ENCODE data around the gene RBM43. TPM values are rescaled to one million over a fixed set of nuclear protein-coding genes. Genes with fewer than 3 reads are reported as not detected.

Gene RBM43
- total RNA-seq, 1 experiment from 2014 or later, result 4.0 TPM

DNA sequence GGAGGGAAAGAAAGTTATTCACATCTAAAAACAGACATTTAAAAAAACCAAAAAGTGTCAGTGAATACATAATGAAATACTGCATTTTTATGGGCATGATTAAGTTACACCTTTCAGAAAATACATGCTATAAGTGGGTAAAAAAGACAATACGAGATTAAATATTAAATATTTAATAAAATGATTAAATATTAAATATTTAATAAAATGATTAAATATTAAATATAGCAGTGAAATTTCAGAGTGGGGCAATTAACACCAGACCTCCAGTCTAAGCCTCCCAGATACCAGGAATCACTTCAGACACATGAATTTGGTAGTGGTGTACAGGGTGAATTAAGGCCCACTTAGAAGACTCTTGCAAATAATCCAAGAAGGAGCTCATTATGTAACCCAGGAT lies 15.5 kb downstream of the RBM43 start:
- Histone ChIP-seq H3K27ac (ENCODE audit: low read depth, low read length, poor library complexity, severe bottlenecking) (no peak overlapping the region), H3K27me3 (replicated peaks; ENCODE audit: insufficient read depth, low read depth, low read length, poor library complexity) (no peaks in the 10 kb centered on the region), H3K4me3 (ENCODE audit: low read depth, low read length, poor library complexity, severe bottlenecking) (no peak overlapping the region), H3K4me1 (ENCODE audit: insufficient read depth, low read length, poor library complexity, severe bottlenecking) (peaks cover 5% of the 10 kb centered on the region), H3K36me3 (ENCODE audit: insufficient read depth, low read length, poor library complexity, severe bottlenecking) (no peaks in the 10 kb centered on the region), H3K9me3 (ENCODE audit: low read depth, low read length, poor library complexity, severe bottlenecking) (peaks cover 20% of the 10 kb centered on the region)
- POLR2A ChIA-PET (ENCODE audit: low non-redundant PET), result no interaction called here
- no peak for DNase-seq (ENCODE audit: low spot score)
- no TSS peak for BruUV-seq (replicated peaks)
- CTCF ChIA-PET, result no interaction called here
- TF ChIP-seq, protein P1, sequence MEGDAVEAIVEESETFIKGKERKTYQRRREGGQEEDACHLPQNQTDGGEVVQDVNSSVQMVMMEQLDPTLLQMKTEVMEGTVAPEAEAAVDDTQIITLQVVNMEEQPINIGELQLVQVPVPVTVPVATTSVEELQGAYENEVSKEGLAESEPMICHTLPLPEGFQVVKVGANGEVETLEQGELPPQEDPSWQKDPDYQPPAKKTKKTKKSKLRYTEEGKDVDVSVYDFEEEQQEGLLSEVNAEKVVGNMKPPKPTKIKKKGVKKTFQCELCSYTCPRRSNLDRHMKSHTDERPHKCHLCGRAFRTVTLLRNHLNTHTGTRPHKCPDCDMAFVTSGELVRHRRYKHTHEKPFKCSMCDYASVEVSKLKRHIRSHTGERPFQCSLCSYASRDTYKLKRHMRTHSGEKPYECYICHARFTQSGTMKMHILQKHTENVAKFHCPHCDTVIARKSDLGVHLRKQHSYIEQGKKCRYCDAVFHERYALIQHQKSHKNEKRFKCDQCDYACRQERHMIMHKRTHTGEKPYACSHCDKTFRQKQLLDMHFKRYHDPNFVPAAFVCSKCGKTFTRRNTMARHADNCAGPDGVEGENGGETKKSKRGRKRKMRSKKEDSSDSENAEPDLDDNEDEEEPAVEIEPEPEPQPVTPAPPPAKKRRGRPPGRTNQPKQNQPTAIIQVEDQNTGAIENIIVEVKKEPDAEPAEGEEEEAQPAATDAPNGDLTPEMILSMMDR (conservative IDR thresholded peaks at IDR 0.05; ENCODE audit: low read depth, low read length), result no peak
- no peak for TF ChIP-seq EZH2 (IDR thresholded peaks at IDR 0.05; ENCODE audit: borderline replicate concordance, low read depth, low read length, poor library complexity, severe bottlenecking)
- intact Hi-C loops (cut with micrococcal nuclease; ENCODE audit: unreplicated experiment), result no loop called here

DNA sequence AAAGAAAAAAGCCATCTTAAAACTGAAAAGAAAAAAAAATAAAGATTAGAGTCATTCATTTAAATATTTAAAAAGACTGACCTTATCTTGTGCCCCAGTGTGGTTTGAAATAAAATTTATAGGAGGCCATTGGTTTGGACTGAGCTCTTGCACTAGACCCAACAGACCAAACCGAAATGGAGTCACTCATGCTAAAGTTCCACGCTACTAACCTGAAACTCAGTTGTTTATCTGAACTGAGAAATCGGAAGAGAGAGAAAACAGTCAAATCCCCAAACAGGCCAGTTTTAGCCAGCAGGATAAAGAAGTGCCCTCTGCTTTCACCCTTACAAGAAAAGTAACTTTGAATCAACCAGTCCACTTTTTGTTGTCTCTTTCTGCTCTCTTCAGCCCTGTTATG lies 18.2 kb downstream of the RBM43 start:
- no peak for DNase-seq (ENCODE audit: low spot score)
- no peak overlapping the region for H3K4me3 ChIP-seq (ENCODE audit: low read depth, low read length, poor library complexity, severe bottlenecking)
- ChIA-PET POLR2A (ENCODE audit: low non-redundant PET) (no interaction called here), CTCF (no interaction called here)
- BruUV-seq (replicated peaks), result no TSS peak
- no peak for TF ChIP-seq EZH2 (IDR thresholded peaks at IDR 0.05; ENCODE audit: borderline replicate concordance, low read depth, low read length, poor library complexity, severe bottlenecking)
- TF ChIP-seq, protein P1 (conservative IDR thresholded peaks at IDR 0.05; ENCODE audit: low read depth, low read length), result no peak
- H3K9me3 ChIP-seq (ENCODE audit: low read depth, low read length, poor library complexity, severe bottlenecking), result peaks cover 14% of the 10 kb centered on the region
- no peaks in the 10 kb centered on the region for H3K27me3 ChIP-seq (replicated peaks; ENCODE audit: insufficient read depth, low read depth, low read length, poor library complexity)
- no peak overlapping the region for H3K27ac ChIP-seq (ENCODE audit: low read depth, low read length, poor library complexity, severe bottlenecking)
- H3K4me1 ChIP-seq (ENCODE audit: insufficient read depth, low read length, poor library complexity, severe bottlenecking), result peaks cover 3% of the 10 kb centered on the region
- H3K36me3 ChIP-seq (ENCODE audit: insufficient read depth, low read length, poor library complexity, severe bottlenecking), result no peaks in the 10 kb centered on the region
- intact Hi-C loops (cut with micrococcal nuclease; ENCODE audit: unreplicated experiment), result no loop called here

DNA sequence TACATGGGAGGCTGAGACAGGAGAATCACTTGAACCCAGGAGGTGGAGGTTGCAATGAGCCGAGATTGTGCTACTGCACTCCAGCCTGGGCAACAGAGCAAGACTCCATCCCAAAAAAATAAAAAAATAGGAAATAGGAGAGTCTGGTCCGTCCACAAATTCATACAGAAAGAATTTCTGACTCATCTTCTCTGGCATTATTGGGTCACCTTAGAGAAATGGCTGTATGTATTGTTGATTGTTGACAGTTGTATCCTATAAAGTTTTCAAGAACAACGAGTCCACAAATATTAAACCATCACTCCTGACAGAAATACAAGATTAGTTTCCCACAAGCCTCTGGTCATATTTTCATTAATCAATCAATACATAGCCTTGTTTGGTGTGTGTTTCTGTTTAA lies 20.4 kb downstream of the RBM43 start:
- H3K4me1 ChIP-seq (ENCODE audit: insufficient read depth, low read length, poor library complexity, severe bottlenecking), result peaks cover 6% of the 10 kb centered on the region
- ChIA-PET CTCF (no interaction called here), POLR2A (ENCODE audit: low non-redundant PET) (no interaction called here)
- intact Hi-C loops (cut with micrococcal nuclease; ENCODE audit: unreplicated experiment), result no loop called here
- no peak for TF ChIP-seq EZH2 (IDR thresholded peaks at IDR 0.05; ENCODE audit: borderline replicate concordance, low read depth, low read length, poor library complexity, severe bottlenecking)
- TF ChIP-seq, protein P1 (conservative IDR thresholded peaks at IDR 0.05; ENCODE audit: low read depth, low read length), result no peak
- no peak overlapping the region for H3K27ac ChIP-seq (ENCODE audit: low read depth, low read length, poor library complexity, severe bottlenecking)
- H3K27me3 ChIP-seq (replicated peaks; ENCODE audit: insufficient read depth, low read depth, low read length, poor library complexity), result no peaks in the 10 kb centered on the region
- no TSS peak for BruUV-seq (replicated peaks)
- no peak overlapping the region for H3K4me3 ChIP-seq (ENCODE audit: low read depth, low read length, poor library complexity, severe bottlenecking)
- H3K9me3 ChIP-seq (ENCODE audit: low read depth, low read length, poor library complexity, severe bottlenecking), result no peaks in the 10 kb centered on the region
- no peak for DNase-seq (ENCODE audit: low spot score)
- no peaks in the 10 kb centered on the region for H3K36me3 ChIP-seq (ENCODE audit: insufficient read depth, low read length, poor library complexity, severe bottlenecking)

Measured in A673 (cell line).